Skeletal muscle tissue (tissue), 4 donors: ENCODE measurements around the gene SVBP. TPM values are rescaled to one million over a fixed set of nuclear protein-coding genes. Genes with fewer than 3 reads are reported as not detected.

Source experiments
- H3K27ac ChIP-seq: one replicate; pipeline ENCODE4 v1.7.0; 2013; ENCODE audit warnings: mild to moderate bottlenecking, low read depth, low read length, inconsistent platforms
- H3K27me3 ChIP-seq, 3 donors: one replicate each; pipeline ENCODE4 v1.7.0; 2013; ENCODE audit warnings: low read length in 3 of 3; ENCODE audit not compliant: control insufficient read depth in 3 of 3, insufficient read depth in 3 of 3
- H3K36me3 ChIP-seq, 3 donors: one replicate each; pipeline ENCODE4 v1.7.0; 2013; ENCODE audit warnings: low read length in 3 of 3; ENCODE audit not compliant: control insufficient read depth in 3 of 3, insufficient read depth in 3 of 3
- H3K4me1 ChIP-seq, 3 donors: one replicate each; pipeline ENCODE4 v1.7.0; 2013; ENCODE audit warnings: low read length in 3 of 3, mild to moderate bottlenecking in 3 of 3; ENCODE audit not compliant: control insufficient read depth in 3 of 3, insufficient read depth in 3 of 3
- H3K4me3 ChIP-seq, 3 donors: one replicate each; pipeline ENCODE4 v1.7.0; 2013; ENCODE audit warnings: low read length in 3 of 3
- H3K9ac ChIP-seq, 3 donors: one replicate each; pipeline ENCODE4 v1.7.0; 2013; ENCODE audit warnings: low read length in 3 of 3, mild to moderate bottlenecking in 3 of 3, moderate library complexity in 2 of 3, low read depth in 1 of 3
- H3K9me3 ChIP-seq, 3 donors: one replicate each; pipeline ENCODE4 v1.7.0; 2013; ENCODE audit warnings: low read length in 3 of 3; ENCODE audit not compliant: control insufficient read depth in 3 of 3
- total RNA-seq: library from RNA; depleted of rRNA; stranded (reverse); fragments of >200 nt; gene quantifications from one replicate; pipeline ENCODE4 v1.2.3, GENCODE V29; 2014
- donor health status: Osteomylitis.

SVBP gene
- total RNA-seq, 1 donor from 2014 or later = 34.4 TPM

GRCh38 chr1:42807056-42807668 is 10.0 kb downstream of the SVBP start:
- Histone ChIP-seq H3K27me3 (no peaks in the 10 kb centered on the region), H3K9me3 (no peaks in the 10 kb centered on the region), H3K36me3 (peaks cover 3 to 11% (median 3%) of the 10 kb centered on the region in 3 donors), H3K27ac (no peak overlapping the region), H3K9ac (no peak overlapping the region), H3K4me3 (no peak overlapping the region), H3K4me1 (no peaks in the 10 kb centered on the region)

- no peaks in the 10 kb centered on the region for H3K27me3 ChIP-seq
- H3K9me3 ChIP-seq = no peaks in the 10 kb centered on the region
- H3K9ac ChIP-seq = no peak overlapping the region
- peaks cover 3 to 11% (median 3%) of the 10 kb centered on the region in 3 donors for H3K36me3 ChIP-seq
- H3K4me3 ChIP-seq = no peak overlapping the region
- H3K4me1 ChIP-seq = no peaks in the 10 kb centered on the region
- no peak overlapping the region for H3K27ac ChIP-seq
These were observed 10.6 kb downstream of the SVBP start for GRCh38 chr1:42806593-42806992.

- Histone ChIP-seq H3K4me1 (no peaks in the 10 kb centered on the region), H3K36me3 (peaks cover 3 to 8% (median 3%) of the 10 kb centered on the region in 3 donors), H3K27me3 (no peaks in the 10 kb centered on the region), H3K27ac (no peak overlapping the region), H3K9ac (no peak overlapping the region), H3K4me3 (no peak overlapping the region), H3K9me3 (no peaks in the 10 kb centered on the region)
These were observed 11.0 kb downstream of the SVBP start for GRCh38 chr1:42806171-42806570.

- Histone ChIP-seq H3K27ac (no peak overlapping the region), H3K9me3 (no peaks in the 10 kb centered on the region), H3K9ac (no peak overlapping the region), H3K36me3 (no peaks in the 10 kb centered on the region), H3K27me3 (no peaks in the 10 kb centered on the region), H3K4me3 (no peak overlapping the region), H3K4me1 (no peaks in the 10 kb centered on the region)
These were observed 15.2 kb downstream of the SVBP start for GRCh38 chr1:42801832-42802473.

GRCh38 chr1:42797979-42798378 is 19.2 kb downstream of the SVBP start:
- no peaks in the 10 kb centered on the region for H3K36me3 ChIP-seq

GRCh38 chr1:42797414-42797813 is 19.8 kb downstream of the SVBP start:
- Histone ChIP-seq H3K9ac (no peak overlapping the region), H3K27me3 (no peaks in the 10 kb centered on the region), H3K9me3 (no peaks in the 10 kb centered on the region), H3K4me1 (peaks cover 0 to 2% (median 0%) of the 10 kb centered on the region in 3 donors), H3K4me3 (no peak overlapping the region), H3K27ac (no peak overlapping the region), H3K36me3 (no peaks in the 10 kb centered on the region)

More at GRCh38 chr1:42797979-42798378, 19.2 kb downstream of the SVBP start:
- Histone ChIP-seq H3K4me1 (peaks cover 0 to 2% (median 0%) of the 10 kb centered on the region in 3 donors), H3K9me3 (no peaks in the 10 kb centered on the region), H3K4me3 (no peak overlapping the region), H3K9ac (no peak overlapping the region), H3K27me3 (no peaks in the 10 kb centered on the region), H3K27ac (no peak overlapping the region)

GRCh38 chr1:42793824-42794223 is 23.4 kb downstream of the SVBP start:
- Histone ChIP-seq H3K27me3 (no peaks in the 10 kb centered on the region), H3K4me1 (peaks cover 0 to 2% (median 0%) of the 10 kb centered on the region in 3 donors), H3K9ac (no peak overlapping the region), H3K4me3 (no peak overlapping the region), H3K9me3 (no peaks in the 10 kb centered on the region), H3K36me3 (no peaks in the 10 kb centered on the region), H3K27ac (no peak overlapping the region)

GRCh38 chr1:42788021-42788420 is 29.2 kb downstream of the SVBP start:
- no peak overlapping the region for H3K27ac ChIP-seq
- H3K4me3 ChIP-seq = no peak overlapping the region
- H3K9ac ChIP-seq = no peak overlapping the region
- H3K4me1 ChIP-seq = peaks cover 9 to 16% (median 12%) of the 10 kb centered on the region in 3 donors
- H3K27me3 ChIP-seq = peaks cover 0 to 15% (median 0%) of the 10 kb centered on the region in 3 donors
- no peaks in the 10 kb centered on the region for H3K9me3 ChIP-seq
- no peaks in the 10 kb centered on the region for H3K36me3 ChIP-seq

- no peak overlapping the region for H3K27ac ChIP-seq
- H3K9me3 ChIP-seq = no peaks in the 10 kb centered on the region
- H3K36me3 ChIP-seq = peaks cover 0 to 3% (median 3%) of the 10 kb centered on the region in 3 donors
- peaks cover 0 to 15% (median 0%) of the 10 kb centered on the region in 3 donors for H3K27me3 ChIP-seq
- H3K4me1 ChIP-seq = peaks cover 9 to 16% (median 12%) of the 10 kb centered on the region in 3 donors
- no peak overlapping the region for H3K9ac ChIP-seq
- no peak overlapping the region for H3K4me3 ChIP-seq
These were observed 31.1 kb downstream of the SVBP start for GRCh38 chr1:42786097-42786496.

- H3K4me3 ChIP-seq = peak within 1 kb of the TSS; percentile 55 to 66 (median 61)
- H3K4me1 ChIP-seq = peaks cover 9 to 16% (median 12%) of the 10 kb centered on the region in 3 donors
- no peak within 1 kb of the TSS for H3K27ac ChIP-seq
- H3K9me3 ChIP-seq = no peaks in the 10 kb centered on the region
- H3K9ac ChIP-seq = peak within 1 kb of the TSS in 2 of 3 donors; percentile 30 to 62
- H3K27me3 ChIP-seq = peaks cover 0 to 15% (median 0%) of the 10 kb centered on the region in 3 donors
- peaks cover under 1 to 6% (median 4%) of the 10 kb centered on the region in 3 donors for H3K36me3 ChIP-seq
These were observed 32.1 kb downstream of the SVBP start, which contains the start of gene TMEM269 for GRCh38 chr1:42784946-42785693. Gene TMEM269 (plus strand): TSS chr1:42784991. CDS start chr1:42789894, 4,903 bp downstream.
